Measurements from ENCODE around the gene MTCL1. TPM values are rescaled to one million over a fixed set of nuclear protein-coding genes. Genes with fewer than 3 reads are reported as not detected.

The MTCL1 gene
- total and polyA plus RNA-seq, 7 experiments from 2014 or later = 0.17 to 0.81 (median 0.61) TPM; not detected in 4

DNA sequence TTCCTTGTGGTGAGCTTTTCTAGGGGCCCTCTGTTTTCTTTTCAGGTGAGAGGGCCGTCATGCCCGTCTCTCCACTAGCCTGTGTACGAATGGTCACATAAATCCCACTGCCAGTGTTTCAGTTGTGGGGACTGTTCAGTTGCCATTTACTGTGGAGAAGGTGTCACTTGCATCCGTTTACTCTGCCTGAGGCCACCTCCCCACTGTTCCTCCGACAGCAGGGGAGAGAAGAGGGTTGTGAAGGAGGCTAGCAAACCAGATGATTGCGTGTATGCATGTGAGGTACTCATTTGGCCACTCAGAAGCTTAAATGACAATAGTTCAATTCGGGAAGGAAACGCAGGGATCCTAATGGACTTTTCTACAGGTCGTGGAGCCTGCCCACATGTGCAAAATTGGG lies 3.3 kb downstream of the MTCL1 start:
- Mint-ChIP-seq H3K4me3 (no peak overlapping the region), H3K27me3 (peaks cover 30 to 56% (median 41%) of the 10 kb centered on the region in 5 donors), H3K4me1 (peaks cover 13 to 20% (median 15%) of the 10 kb centered on the region in 7 donors), H3K36me3 (no peaks in the 10 kb centered on the region), H3K27ac (no peak overlapping the region), H3K9me3 (peaks cover 0 to 5% (median 1%) of the 10 kb centered on the region in 11 donors)
- ATAC-seq = no peak
- CTCF ChIA-PET = interaction anchor here (1.0 to 1.1 kb wide), 2 partner anchors 279 kb away, joined by 3 read pairs; no protein-coding TSS in a partner anchor
- Histone ChIP-seq H3K4me1 (ENCODE audit: control insufficient read depth in 2 of 2, insufficient read depth in 2 of 2, low read length in 2 of 2) (peaks cover 6 to 17% of the 10 kb centered on the region in 2 donors), H3K9me3 (ENCODE audit: control insufficient read depth in 2 of 3, low read length in 3 of 3) (no peaks in the 10 kb centered on the region), H3K27me3 (ENCODE audit: control insufficient read depth in 2 of 2, insufficient read depth in 2 of 2, low read length in 2 of 2) (peaks cover 5 to 8% of the 10 kb centered on the region in 2 donors), H3K4me3 (ENCODE audit: low read length) (no peak overlapping the region), H3K36me3 (ENCODE audit: control insufficient read depth in 2 of 3, insufficient read depth in 3 of 3, low read length in 3 of 3) (no peaks in the 10 kb centered on the region), H3K27ac (ENCODE audit: low read depth, low read length) (no peak overlapping the region)
- intact Hi-C loops (cut with micrococcal nuclease) = loop anchor here in 1 of 2 donors (10.0 kb wide), 2 partner anchors 906 to 1206 kb away; partner anchors contain the start of genes PPP4R1 and VAPA
- POLR2A ChIA-PET = no interaction called here
- no peak for DNase-seq

DNA sequence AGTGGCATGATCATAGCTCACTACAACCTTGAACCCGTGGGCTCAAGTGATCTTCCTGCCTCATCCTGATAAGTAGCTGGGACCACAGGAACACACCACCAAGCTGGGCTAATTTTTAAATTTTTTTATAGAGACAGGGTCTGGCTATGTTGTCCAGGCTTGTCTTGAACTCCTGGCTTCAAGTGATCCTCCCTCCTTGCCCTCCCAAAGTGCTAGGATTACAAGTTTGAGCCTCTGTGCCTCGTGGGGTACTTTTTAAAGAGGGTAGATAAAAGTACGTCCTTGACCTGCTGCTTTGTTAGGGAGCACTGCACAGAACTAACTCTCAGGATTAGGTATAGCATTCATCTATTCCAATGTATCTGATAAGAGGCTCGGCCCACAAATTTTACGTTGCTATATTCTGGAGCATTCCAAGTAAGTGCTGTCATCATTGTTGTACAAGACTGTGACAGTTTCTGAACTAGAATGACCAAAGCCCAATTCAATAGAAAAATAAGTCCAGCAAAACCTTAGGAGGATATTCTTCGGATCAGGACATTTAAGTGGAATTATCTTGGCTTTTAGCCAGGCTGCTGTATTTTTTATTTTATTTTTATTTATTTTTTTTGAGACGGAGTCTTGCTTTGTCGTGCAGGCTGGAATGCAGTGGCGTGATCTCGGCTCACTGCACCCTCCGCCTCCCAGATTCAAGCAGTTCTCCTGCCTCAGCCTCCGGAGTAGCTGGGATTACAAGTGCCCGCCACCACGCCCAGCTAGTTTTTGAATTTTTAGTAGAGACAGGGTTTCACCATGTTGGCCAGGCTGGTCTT lies 4.1 kb downstream of the MTCL1 start:
- Histone ChIP-seq H3K27me3 (ENCODE audit: control insufficient read depth in 2 of 2, insufficient read depth in 2 of 2, low read length in 2 of 2) (peaks cover under 1 to 5% of the 10 kb centered on the region in 2 donors), H3K4me3 (ENCODE audit: low read length) (no peak overlapping the region), H3K9me3 (ENCODE audit: control insufficient read depth in 2 of 3, low read length in 3 of 3) (no peaks in the 10 kb centered on the region), H3K27ac (ENCODE audit: low read depth, low read length) (no peak overlapping the region), H3K4me1 (ENCODE audit: control insufficient read depth in 2 of 2, insufficient read depth in 2 of 2, low read length in 2 of 2) (peaks cover under 1 to 9% of the 10 kb centered on the region in 2 donors), H3K36me3 (ENCODE audit: control insufficient read depth in 2 of 3, insufficient read depth in 3 of 3, low read length in 3 of 3) (no peaks in the 10 kb centered on the region)
- peak overlapping the region in 1 of 10 donors; percentile 2 for H3K4me3 Mint-ChIP-seq
- peaks cover 0 to 5% (median 1%) of the 10 kb centered on the region in 11 donors for H3K9me3 Mint-ChIP-seq
- ATAC-seq = no peak
- no peak overlapping the region for H3K27ac Mint-ChIP-seq
- H3K4me1 Mint-ChIP-seq = peaks cover 6 to 13% (median 8%) of the 10 kb centered on the region in 7 donors
- CTCF ChIA-PET = interaction anchor here (1.0 kb wide), 1 partner anchor 278 kb away, joined by 3 read pairs; no protein-coding TSS in a partner anchor
- H3K36me3 Mint-ChIP-seq = peaks cover 0 to 4% (median 0%) of the 10 kb centered on the region in 5 donors
- POLR2A ChIA-PET = no interaction called here
- no peak for DNase-seq
- intact Hi-C loops (cut with micrococcal nuclease) = loop anchor here in 1 of 2 donors (10.0 kb wide), 2 partner anchors 905 to 1205 kb away; partner anchors contain the start of genes PPP4R1 and VAPA
- H3K27me3 Mint-ChIP-seq = peaks cover 27 to 51% (median 40%) of the 10 kb centered on the region in 5 donors

DNA sequence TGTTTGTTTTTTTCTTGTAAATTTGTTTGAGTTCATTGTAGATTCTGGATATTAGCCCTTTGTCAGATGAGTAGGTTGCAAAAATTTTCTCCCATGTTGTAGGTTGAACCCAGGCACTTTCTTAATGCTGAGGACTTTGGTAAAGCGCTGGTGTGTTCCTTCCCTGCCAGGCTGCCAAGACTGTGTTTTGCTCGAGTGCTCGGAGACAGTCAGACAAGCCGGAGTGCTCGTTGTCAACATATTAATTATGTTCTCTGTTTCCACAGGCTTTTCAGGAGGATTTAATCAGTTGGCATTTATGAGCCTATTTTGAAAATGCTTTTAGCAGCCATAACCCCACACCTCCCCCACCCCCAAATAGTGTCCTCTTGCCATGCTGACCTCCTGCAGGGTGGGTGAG lies 6.4 kb downstream of the MTCL1 start:
- Mint-ChIP-seq H3K36me3 (peaks cover 0 to 4% (median 0%) of the 10 kb centered on the region in 5 donors), H3K27me3 (peaks cover 36 to 62% (median 54%) of the 10 kb centered on the region in 5 donors)
- POLR2A ChIA-PET = no interaction called here

DNA sequence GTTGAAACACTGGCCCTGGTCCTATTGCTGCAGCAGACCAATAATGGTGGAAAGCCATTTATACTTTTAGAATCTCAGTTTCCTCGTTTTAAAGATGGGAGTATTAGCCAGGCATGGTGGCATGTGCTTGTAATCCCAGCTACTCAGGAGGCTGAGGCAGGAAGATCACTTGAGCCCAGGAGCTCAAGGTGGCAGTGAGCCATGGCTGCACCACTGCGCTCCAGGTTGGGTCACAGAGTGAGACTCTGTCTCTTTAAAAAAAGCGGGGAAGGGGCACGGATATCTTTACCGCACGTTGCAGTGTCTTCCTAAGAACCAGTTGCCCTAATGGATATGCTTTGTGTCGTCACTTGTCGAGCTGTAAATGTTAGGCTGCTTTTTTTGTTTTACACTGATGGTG lies 8.3 kb downstream of the MTCL1 start:
- Histone ChIP-seq H3K27ac (ENCODE audit: low read depth, low read length) (no peak overlapping the region), H3K27me3 (ENCODE audit: control insufficient read depth in 2 of 2, insufficient read depth in 2 of 2, low read length in 2 of 2) (no peaks in the 10 kb centered on the region), H3K4me3 (ENCODE audit: low read length) (no peak overlapping the region), H3K9me3 (ENCODE audit: control insufficient read depth in 2 of 3, low read length in 3 of 3) (no peaks in the 10 kb centered on the region), H3K4me1 (ENCODE audit: control insufficient read depth in 2 of 2, insufficient read depth in 2 of 2, low read length in 2 of 2) (no peaks in the 10 kb centered on the region), H3K36me3 (ENCODE audit: control insufficient read depth in 2 of 3, insufficient read depth in 3 of 3, low read length in 3 of 3) (no peaks in the 10 kb centered on the region)
- Mint-ChIP-seq H3K9me3 (peaks cover 0 to 5% (median 0%) of the 10 kb centered on the region in 11 donors), H3K4me3 (no peak overlapping the region), H3K36me3 (peaks cover 0 to 4% (median 0%) of the 10 kb centered on the region in 5 donors), H3K27me3 (peaks cover 31 to 54% (median 50%) of the 10 kb centered on the region in 5 donors), H3K27ac (no peak overlapping the region), H3K4me1 (no peaks in the 10 kb centered on the region)
- ATAC-seq (no peak), DNase-seq (no peak)
- POLR2A ChIA-PET = no interaction called here
- CTCF ChIA-PET = no interaction called here
- intact Hi-C loops (cut with micrococcal nuclease) = no loop called here

More for the DNA sequence above, 6.4 kb downstream of the MTCL1 start:
- no peak for ATAC-seq
- DNase-seq = no peak
- H3K27ac ChIP-seq (ENCODE audit: low read depth, low read length) = no peak overlapping the region
- H3K9me3 ChIP-seq (ENCODE audit: control insufficient read depth in 2 of 3, low read length in 3 of 3) = no peaks in the 10 kb centered on the region
- no peak overlapping the region for H3K4me3 ChIP-seq (ENCODE audit: low read length)
- Mint-ChIP-seq H3K4me3 (no peak overlapping the region), H3K4me1 (peaks cover 3 to 9% (median 3%) of the 10 kb centered on the region in 7 donors), H3K27ac (no peak overlapping the region), H3K9me3 (peaks cover 0 to 5% (median 1%) of the 10 kb centered on the region in 11 donors)
- intact Hi-C loops (cut with micrococcal nuclease) = no loop called here
- H3K4me1 ChIP-seq (ENCODE audit: control insufficient read depth in 2 of 2, insufficient read depth in 2 of 2, low read length in 2 of 2) = peaks cover 0 to 7% of the 10 kb centered on the region in 2 donors
- H3K27me3 ChIP-seq (ENCODE audit: control insufficient read depth in 2 of 2, insufficient read depth in 2 of 2, low read length in 2 of 2) = peaks cover 0 to 3% of the 10 kb centered on the region in 2 donors
- CTCF ChIA-PET = interaction anchor here (1.3 kb wide), 1 partner anchor 15 kb away, joined by 4 read pairs; no protein-coding TSS in a partner anchor
- H3K36me3 ChIP-seq (ENCODE audit: control insufficient read depth in 2 of 3, insufficient read depth in 3 of 3, low read length in 3 of 3) = no peaks in the 10 kb centered on the region

- peaks cover 0 to 3% (median 0%) of the 10 kb centered on the region in 11 donors for H3K9me3 Mint-ChIP-seq
- POLR2A ChIA-PET = no interaction called here
- H3K27me3 ChIP-seq (ENCODE audit: control insufficient read depth in 2 of 2, insufficient read depth in 2 of 2, low read length in 2 of 2) = no peaks in the 10 kb centered on the region
- no peak overlapping the region for H3K27ac Mint-ChIP-seq
- DNase-seq (no peak), ATAC-seq (no peak)
- peaks cover 0 to 4% (median 0%) of the 10 kb centered on the region in 5 donors for H3K36me3 Mint-ChIP-seq
- no peaks in the 10 kb centered on the region for H3K36me3 ChIP-seq (ENCODE audit: control insufficient read depth in 2 of 3, insufficient read depth in 3 of 3, low read length in 3 of 3)
- no peak overlapping the region for H3K4me3 Mint-ChIP-seq
- peaks cover 28 to 45% (median 40%) of the 10 kb centered on the region in 5 donors for H3K27me3 Mint-ChIP-seq
- H3K9me3 ChIP-seq (ENCODE audit: control insufficient read depth in 2 of 3, low read length in 3 of 3) = no peaks in the 10 kb centered on the region
- no peak overlapping the region for H3K27ac ChIP-seq (ENCODE audit: low read depth, low read length)
- H3K4me1 ChIP-seq (ENCODE audit: control insufficient read depth in 2 of 2, insufficient read depth in 2 of 2, low read length in 2 of 2) = no peaks in the 10 kb centered on the region
- intact Hi-C loops (cut with micrococcal nuclease) = no loop called here
- H3K4me1 Mint-ChIP-seq = no peaks in the 10 kb centered on the region
- no peak overlapping the region for H3K4me3 ChIP-seq (ENCODE audit: low read length)
- CTCF ChIA-PET = no interaction called here
These were observed 10.2 kb downstream of the MTCL1 start for GRCh38 chr18:8715599-8715998.

- H3K4me3 ChIP-seq (ENCODE audit: low read length) = no peak overlapping the region
- no peak overlapping the region for H3K27ac Mint-ChIP-seq
These were observed 11.8 kb downstream of the MTCL1 start for GRCh38 chr18:8717011-8717770.

More at GRCh38 chr18:8717011-8717770, 11.8 kb downstream of the MTCL1 start:
- H3K4me1 Mint-ChIP-seq = no peaks in the 10 kb centered on the region
- no peaks in the 10 kb centered on the region for H3K9me3 Mint-ChIP-seq
- intact Hi-C loops (cut with micrococcal nuclease) = no loop called here
- H3K27ac ChIP-seq (ENCODE audit: low read depth, low read length) = no peak overlapping the region
- POLR2A ChIA-PET = no interaction called here
- peaks cover 28 to 45% (median 32%) of the 10 kb centered on the region in 5 donors for H3K27me3 Mint-ChIP-seq
- ATAC-seq (no peak), DNase-seq (no peak)
- H3K4me3 Mint-ChIP-seq = no peak overlapping the region
- no peaks in the 10 kb centered on the region for H3K9me3 ChIP-seq (ENCODE audit: control insufficient read depth in 2 of 3, low read length in 3 of 3)
- H3K27me3 ChIP-seq (ENCODE audit: control insufficient read depth in 2 of 2, insufficient read depth in 2 of 2, low read length in 2 of 2) = no peaks in the 10 kb centered on the region
- H3K4me1 ChIP-seq (ENCODE audit: control insufficient read depth in 2 of 2, insufficient read depth in 2 of 2, low read length in 2 of 2) = no peaks in the 10 kb centered on the region
- H3K36me3 ChIP-seq (ENCODE audit: control insufficient read depth in 2 of 3, insufficient read depth in 3 of 3, low read length in 3 of 3) = no peaks in the 10 kb centered on the region
- CTCF ChIA-PET = no interaction called here
- peaks cover 0 to 4% (median 0%) of the 10 kb centered on the region in 5 donors for H3K36me3 Mint-ChIP-seq

Data from naive thymus-derived CD4-positive, alpha-beta T cell (primary cell).